ENCODE data around the gene STX3.

DNA sequence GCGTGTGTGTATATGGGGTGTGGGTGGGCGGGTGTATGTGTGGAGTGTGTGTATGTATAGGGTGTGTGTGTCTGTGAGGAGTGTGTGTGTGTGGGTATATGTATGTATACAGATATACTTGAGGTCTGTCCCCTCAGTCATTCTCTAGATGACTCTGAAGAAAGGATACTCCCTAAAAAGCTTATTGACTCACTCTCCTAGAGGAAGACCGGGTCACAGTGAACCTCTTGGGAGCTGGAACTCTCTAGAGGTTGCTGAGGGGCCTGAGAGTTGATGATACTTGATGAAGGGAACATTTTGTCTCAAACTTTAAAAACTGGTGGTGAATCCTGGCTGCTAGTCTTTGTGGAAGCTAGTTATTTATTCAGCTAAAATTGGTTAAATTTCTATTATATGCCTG lies 15.1 kb downstream of the STX3 start:
- TF ChIP-seq, protein P1, sequence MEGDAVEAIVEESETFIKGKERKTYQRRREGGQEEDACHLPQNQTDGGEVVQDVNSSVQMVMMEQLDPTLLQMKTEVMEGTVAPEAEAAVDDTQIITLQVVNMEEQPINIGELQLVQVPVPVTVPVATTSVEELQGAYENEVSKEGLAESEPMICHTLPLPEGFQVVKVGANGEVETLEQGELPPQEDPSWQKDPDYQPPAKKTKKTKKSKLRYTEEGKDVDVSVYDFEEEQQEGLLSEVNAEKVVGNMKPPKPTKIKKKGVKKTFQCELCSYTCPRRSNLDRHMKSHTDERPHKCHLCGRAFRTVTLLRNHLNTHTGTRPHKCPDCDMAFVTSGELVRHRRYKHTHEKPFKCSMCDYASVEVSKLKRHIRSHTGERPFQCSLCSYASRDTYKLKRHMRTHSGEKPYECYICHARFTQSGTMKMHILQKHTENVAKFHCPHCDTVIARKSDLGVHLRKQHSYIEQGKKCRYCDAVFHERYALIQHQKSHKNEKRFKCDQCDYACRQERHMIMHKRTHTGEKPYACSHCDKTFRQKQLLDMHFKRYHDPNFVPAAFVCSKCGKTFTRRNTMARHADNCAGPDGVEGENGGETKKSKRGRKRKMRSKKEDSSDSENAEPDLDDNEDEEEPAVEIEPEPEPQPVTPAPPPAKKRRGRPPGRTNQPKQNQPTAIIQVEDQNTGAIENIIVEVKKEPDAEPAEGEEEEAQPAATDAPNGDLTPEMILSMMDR (IDR thresholded peaks at IDR 0.05; ENCODE audit: low read depth, low read length): no peak
- no peak for TF ChIP-seq EZH2phosphoT487 (IDR thresholded peaks at IDR 0.05; ENCODE audit: low read depth)

All from OCI-LY3 (cell line).